Activated gamma-delta T cell (primary cell): ENCODE data around the gene IL24.

ENCODE experiments used
- DNase-seq: peaks from one replicate; lab custom pipeline; 2025; lab: John Stamatoyannopoulos, UW

IL24 gene

DNA sequence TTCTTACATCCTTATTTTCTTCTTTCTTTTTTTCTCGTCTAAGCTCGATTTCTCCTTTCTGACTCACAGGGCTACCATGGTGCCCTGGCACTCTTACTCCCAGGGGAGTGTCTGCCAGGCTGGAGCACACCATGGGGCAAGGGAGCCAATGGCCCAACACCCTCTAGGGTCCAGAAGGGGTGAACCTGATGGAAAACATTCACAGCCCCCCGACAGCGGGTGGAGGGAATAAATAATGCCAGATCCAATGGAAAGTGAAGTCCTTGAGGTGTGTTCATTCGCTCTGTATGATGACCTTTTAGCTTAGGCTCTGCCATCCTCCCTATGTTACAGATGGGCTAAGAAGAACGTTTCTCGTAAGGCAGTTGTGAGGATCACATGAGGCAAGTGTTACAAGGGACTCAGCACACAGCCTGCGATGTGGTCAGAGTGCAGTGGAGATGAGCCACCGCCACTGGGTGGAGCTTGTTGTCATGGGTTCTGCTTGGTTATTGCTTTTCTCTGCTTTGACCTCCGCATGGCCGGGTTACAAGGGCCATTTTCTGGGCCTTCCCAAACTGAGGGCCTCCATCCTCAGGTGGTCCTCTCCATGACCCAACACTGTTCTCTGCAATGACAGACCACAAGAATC is 28.0 kb downstream of the IL24 start:
- DNase-seq, result no peak

GRCh38 chr1:206926286-206926685 is 29.0 kb downstream of the IL24 start:
- no peak for DNase-seq

- no peak for DNase-seq
Measured at GRCh38 chr1:206929524-206929923, 32.3 kb downstream of the IL24 start.

DNA sequence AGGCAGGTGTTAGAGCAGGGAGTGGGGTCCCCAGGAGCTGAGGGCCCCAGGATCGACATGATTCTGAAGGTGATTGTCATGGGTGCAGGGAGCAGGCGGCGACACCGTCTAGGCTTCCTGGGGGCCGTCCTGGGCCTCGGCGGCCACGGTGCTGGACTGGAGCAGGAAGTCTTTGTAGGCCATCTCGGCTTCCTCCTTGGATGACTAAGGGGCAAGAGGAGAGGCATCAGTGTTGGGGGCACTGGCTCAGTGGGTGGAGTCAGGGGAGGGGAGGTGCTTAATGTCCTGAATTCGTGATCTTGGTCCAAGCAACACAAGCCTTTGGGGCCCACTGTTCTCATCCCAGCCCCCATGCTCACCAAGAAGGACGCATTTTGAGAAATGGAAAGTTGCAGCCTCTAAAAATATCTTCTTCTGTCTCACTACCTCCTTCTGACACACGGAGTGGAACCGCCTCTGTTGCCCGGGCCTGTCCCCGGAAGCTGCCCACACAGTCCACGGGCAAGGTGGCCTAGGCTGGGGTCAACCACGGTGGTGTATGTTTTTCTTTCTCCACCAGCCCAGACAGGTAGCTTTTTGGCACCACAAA is 33.1 kb downstream of the IL24 start:
- no peak for DNase-seq

GRCh38 chr1:206931709-206932108 is 34.5 kb downstream of the IL24 start:
- no peak for DNase-seq

- DNase-seq, result no peak
Measured at GRCh38 chr1:206932177-206932576, 34.9 kb downstream of the IL24 start.

GRCh38 chr1:206933333-206933945 is 36.2 kb downstream of the IL24 start:
- no peak for DNase-seq

- no peak for DNase-seq
Measured at GRCh38 chr1:206935491-206936067, 38.3 kb downstream of the IL24 start.

- DNase-seq, result no peak
Measured at GRCh38 chr1:206937425-206937824, 40.2 kb downstream of the IL24 start.

- no peak for DNase-seq
Measured at GRCh38 chr1:206939131-206939530, 41.9 kb downstream of the IL24 start.

DNA sequence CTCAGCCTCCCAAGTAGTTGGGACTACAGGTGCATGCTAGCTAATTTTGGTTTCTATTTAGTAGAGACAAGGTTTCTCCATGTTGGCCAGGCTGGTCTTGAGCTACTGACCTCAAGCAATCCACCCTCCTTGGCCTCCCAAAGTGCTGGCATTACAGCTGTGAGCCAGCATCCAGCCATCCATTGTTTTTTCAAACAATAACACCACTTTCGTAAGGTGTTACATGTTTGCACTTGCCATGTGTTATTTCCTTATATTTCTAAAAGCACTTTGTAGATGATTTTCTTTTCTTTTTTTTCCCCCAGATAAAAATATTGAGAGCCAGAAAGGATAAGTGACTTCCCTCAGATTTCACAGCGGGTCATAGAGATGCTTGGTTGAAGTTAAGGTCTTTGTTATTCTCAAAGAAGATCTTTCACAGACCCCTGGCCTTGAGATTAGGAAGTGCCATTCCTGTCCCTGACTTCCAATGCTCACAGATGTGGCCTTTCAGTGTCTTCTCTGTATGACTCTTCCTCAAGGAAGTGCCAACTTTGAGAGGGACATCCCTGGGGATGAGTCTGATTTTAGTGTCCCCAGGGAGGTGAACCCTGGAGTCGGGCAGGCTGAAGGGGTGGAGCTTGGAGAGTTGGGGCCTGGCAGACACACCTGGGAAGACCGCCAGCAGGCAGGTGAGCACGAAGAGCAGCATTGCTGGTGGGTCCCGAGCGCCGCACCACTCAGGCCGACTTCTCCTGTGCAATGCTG is 42.8 kb downstream of the IL24 start:
- no peak for DNase-seq

GRCh38 chr1:206940588-206940936 is 43.3 kb downstream of the IL24 start:
- no peak for DNase-seq

DNA sequence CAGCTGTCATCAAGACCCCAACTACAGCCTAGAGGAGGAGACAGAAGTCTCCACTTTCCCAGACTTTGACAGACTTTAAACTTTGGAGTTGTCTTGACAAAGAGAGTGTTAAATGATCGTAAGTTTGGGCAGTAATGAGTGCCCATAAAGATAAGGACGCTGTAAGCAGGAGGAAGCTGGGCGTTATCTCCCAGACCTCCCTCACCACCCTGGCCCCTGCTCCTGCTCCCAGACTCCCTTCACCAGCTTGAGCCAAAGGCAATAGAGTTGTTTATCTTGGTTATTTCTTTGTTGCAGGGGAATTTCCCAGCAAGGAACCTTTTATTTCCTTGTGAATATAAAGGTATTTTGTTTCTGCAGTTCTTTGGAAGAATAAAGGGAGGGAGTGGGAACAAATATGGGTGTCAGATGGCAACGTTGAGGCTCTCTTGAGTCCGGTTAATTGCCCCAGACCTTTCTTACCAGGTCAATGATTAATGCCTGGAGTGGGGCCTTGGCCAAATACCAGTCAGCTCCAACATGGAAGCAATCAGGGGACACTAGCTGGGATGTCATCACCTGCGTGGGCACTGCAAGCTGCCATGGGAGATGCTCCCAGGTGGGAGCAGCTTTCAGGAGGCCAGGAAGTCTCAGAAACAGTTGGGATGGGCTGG is 44.6 kb downstream of the IL24 start:
- no peak for DNase-seq

DNA sequence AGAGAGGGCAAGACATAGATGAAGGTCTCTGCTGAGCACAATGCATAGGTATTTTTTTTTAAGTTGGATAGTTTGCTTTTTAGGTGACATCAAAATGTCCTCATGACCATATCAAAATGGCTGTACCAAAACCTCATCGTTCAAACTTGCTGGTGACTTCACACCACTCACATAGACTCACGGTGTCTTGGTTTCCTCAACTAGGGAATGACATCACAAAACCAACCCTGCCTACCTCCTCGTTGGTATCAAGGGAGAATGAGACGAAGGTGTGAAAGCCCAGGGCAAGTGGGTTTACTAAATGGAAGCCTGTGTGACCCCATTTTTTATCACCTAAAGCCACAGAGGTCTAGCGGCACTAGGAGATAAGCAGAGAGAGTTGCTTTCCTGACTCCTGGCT is 47.5 kb downstream of the IL24 start:
- DNase-seq, result no peak

- no peak for DNase-seq
Measured at GRCh38 chr1:206945779-206946178, 48.5 kb downstream of the IL24 start.

GRCh38 chr1:206946261-206946660 is 49.0 kb downstream of the IL24 start, which contains the start of gene PIGR:
Gene PIGR (minus strand): TSS chr1:206946466. CDS start chr1:206940531, 5,935 bp downstream.
- no peak for DNase-seq

DNA sequence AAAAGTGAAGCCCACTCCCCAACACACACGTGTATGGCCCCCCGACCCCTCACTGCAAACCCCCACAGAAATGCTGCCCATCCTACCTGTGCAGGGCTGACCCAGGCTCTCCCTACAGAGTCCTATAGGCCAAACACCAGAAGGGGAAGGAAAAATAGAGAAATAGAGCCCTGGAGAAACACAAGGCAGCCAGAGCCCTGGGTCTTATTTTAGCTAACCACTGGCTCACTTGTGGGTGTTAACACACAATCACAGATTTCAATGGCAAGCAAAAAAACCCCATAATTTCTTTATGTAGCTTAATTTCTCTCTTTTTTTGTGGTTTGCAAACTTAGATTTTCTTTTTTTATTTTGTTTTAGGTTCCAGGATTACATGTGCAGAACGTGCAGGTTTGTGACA is 50.0 kb downstream of the IL24 start:
- no peak for DNase-seq

GRCh38 chr1:206949208-206949607 is 52.0 kb downstream of the IL24 start:
- DNase-seq, result no peak

DNA sequence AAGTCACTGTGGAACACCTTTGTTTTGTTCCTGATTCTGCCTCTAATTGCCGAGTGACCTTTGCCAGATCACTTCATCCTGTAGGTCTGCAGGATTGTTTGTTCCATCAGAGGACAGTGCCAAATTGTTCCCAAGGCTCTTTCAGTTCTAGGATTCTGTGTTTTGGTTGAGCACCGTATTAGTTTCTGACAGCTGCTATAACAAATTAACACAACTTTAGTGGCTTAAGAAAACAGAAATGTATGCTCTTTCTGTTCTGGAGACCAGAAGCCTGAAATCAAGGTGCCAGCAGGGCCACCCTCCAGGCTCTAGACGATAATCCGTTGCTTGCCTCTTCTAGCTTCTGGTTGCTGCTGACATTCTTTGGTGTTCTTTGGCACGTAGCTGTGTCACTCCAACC is 52.4 kb downstream of the IL24 start:
- DNase-seq, result no peak

GRCh38 chr1:206951318-206952100 is 54.3 kb downstream of the IL24 start:
- DNase-seq, result no peak

DNA sequence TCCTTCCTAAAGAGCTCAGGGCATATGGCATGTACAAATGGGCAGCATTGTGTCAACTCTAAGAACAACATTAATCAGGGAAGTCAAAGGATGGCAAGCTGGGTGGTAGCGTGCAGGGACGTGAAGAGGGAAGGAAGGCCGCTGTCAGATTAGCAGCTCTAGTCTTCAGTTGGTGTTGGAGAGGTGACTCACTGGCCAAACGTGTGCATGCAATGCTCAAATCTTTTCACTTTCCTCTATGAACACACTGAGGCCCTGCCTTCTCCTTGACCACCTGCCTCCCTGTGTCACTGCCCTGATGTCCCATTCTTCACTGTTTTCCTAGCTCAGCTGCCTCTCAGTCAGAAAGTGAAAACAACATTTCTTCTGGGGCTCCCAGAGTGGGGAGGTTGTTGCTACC is 54.9 kb downstream of the IL24 start:
- DNase-seq, result no peak
